OCI-LY1 (cell line): ENCODE results near the gene ADAMTSL4.

ENCODE experiments used
- EZH2 ChIP-seq: fragments of 200-600 bp; sonication (generic), shearing (Covaris generic); IDR thresholded peaks from 2 replicates; pipeline ENCODE4 v1.8.0; 2017; ENCODE audit warnings: borderline replicate concordance, mixed run types, mild to moderate bottlenecking, antibody characterized with exemption, low read length, moderate library complexity, mixed read lengths
- TF ChIP-seq, protein P1 (sequence below): fragments of 200-600 bp; sonication (generic), shearing (Covaris generic); IDR thresholded peaks from 2 replicates; pipeline ENCODE4 v1.5.1; 2017; ENCODE audit warnings: mild to moderate bottlenecking, antibody characterized with exemption, low read length, moderate library complexity, mixed read lengths

DNA sequence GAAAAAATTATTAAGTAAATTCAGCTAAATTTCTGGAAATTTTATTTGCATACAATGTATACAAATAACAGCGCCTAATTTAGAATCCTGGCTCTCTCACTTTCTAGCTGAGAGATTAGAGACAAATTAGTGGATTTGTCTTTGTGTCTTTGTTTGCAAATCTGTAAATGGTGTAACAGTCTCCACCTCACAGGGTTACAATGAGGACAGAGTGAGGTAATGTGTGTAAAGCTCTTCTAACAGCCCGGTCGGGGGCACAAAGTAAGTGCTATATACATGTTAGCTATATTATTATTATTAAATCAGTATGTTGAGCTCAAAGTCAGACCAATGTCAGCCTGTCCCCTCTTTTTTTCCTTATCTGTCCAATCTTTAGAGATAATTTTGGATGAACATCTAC is 5.0 kb upstream of the ADAMTSL4 start:
- TF ChIP-seq, protein P1, sequence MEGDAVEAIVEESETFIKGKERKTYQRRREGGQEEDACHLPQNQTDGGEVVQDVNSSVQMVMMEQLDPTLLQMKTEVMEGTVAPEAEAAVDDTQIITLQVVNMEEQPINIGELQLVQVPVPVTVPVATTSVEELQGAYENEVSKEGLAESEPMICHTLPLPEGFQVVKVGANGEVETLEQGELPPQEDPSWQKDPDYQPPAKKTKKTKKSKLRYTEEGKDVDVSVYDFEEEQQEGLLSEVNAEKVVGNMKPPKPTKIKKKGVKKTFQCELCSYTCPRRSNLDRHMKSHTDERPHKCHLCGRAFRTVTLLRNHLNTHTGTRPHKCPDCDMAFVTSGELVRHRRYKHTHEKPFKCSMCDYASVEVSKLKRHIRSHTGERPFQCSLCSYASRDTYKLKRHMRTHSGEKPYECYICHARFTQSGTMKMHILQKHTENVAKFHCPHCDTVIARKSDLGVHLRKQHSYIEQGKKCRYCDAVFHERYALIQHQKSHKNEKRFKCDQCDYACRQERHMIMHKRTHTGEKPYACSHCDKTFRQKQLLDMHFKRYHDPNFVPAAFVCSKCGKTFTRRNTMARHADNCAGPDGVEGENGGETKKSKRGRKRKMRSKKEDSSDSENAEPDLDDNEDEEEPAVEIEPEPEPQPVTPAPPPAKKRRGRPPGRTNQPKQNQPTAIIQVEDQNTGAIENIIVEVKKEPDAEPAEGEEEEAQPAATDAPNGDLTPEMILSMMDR: no peak
- TF ChIP-seq EZH2: no peak
